ENCODE measurements around the gene SCGB1C2.
"Not testable (repeated sequence)": the region's sequence is repeated elsewhere in the genome, so short reads cannot be mapped to it uniquely, and the experiment has no call there.

Gene SCGB1C2

DNA sequence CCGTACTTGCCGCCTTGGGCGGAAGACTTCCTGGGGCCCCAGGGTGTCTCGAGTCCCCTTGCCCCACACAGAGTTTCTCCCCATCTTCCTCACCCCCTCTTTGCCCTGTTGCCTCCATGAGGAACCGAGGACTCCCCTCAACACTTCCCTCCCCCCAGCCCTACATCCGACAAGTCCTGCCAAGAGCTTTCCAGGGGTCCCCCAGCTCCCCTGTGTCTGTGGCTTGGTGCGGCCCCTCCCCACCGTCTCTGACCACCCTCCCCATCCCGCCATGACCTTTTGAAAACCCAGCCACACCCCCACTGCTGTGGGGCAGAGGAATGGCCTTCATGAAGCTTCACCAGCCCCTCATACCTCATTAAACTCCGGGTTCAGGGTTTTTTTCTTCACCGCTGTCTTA, 11.4 kb downstream of the SCGB1C2 start:
- no peak for DNase-seq

DNA sequence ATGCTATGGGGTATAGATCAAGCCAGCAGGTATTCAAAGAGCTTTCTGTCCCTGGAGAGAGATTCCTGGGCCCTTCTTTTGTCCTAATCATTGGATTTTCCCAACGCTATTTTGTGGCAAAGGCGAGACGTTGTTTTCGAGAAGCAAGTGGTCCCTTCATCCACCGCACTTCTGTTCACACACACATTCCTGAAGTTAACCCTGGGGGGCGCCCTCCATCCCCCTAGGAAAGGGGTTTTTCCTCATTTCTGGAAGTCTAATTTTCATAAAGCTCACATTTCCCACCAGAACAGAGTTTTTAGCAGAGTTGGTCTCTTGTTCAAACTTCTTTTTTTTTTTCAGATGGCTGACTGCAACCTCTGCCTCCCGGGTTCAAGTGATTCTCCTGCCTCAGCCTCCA, 11.9 kb downstream of the SCGB1C2 start:
- DNase-seq = no peak

DNA sequence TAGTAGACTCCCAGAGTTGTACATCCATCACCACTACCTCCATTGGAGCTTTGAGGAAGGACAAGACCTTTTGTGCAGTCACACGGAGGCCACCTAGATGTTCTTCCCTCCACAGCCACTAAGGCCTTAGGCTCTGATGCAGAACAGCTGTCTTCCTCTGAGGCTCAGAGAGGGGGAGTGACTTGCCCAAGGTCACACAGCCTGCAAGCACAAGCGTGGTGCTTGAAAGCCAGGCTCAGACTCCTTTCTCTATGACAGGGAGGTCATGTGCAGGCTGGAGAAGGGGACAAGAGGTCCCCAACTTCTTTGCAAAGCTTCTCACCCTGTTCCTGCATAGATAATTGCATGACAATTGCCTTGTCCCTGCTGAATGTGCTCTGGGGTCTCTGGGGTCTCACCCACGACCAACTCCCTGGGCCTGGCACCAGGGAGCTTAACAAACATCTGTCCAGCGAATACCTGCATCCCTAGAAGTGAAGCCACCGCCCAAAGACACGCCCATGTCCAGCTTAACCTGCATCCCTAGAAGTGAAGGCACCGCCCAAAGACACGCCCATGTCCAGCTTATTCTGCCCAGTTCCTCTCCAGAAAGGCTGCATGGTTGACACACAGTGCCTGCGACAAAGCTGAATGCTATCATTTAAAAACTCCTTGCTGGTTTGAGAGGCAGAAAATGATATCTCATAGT, 12.7 kb downstream of the SCGB1C2 start:
- DNase-seq = no peak

DNA sequence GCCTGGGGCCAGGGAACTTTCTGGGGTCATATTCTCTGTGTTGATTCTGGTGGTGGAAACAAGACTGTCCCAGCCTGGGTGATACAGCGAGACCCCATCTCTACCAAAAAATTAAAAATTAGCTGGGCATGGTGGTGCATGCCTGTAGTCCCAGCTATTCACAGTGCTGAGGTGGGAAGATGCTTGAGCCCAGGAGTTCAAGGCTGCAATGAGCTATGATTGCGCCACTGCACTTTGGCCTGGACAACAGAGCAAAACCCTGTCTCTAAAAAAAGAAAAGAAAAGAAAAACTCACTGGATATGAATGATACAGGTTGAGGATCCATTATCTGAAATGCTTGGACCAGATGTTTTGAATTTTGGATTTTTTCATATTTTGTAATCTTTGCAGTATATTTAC, 13.6 kb downstream of the SCGB1C2 start:
- no peak for DNase-seq

DNA sequence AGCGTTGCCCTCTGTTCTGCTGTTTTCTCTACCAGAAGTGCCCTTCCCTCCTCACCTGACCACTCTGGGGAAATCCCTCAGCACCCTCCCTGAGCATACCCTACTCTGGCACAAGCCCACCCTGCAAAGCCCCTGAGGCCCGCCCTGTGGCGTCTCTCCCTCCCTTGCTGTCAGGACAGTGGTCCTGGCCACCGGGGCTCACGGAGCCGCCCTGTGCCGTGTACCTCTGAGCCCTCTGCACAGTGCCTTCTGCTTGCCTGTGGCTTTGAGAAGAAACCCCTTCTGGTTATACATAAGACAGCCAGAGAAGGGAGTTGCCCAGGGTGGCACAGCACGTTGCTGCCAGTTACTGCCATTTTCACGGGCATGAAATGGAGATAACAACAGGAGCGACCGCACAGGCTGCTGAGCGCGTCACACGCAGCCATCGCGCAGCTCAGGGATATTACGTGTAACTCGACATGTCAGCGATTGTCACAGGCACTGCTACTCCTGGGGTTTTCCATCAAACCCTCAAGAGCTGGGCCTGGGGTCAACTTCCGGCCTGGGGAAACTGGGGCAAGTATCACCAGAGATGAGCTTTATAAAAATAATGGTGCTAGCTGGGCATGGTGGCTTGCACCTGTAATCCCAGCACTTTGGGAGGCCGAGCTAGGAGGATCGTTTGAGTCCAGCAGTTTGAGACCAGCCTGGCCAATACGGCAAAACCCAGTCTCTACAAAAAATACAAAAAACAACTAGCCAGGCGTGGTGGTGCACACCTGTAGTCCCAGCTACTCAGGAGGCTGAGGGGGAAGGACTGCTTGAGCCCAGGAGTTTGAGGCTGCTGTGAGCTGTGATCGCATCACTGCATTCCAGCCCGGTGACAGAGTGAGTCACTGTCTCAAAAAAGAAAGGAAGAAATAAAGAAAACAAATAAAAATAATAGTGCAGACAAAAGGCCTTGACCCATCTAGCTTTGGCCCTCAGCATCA, 14.8 kb downstream of the SCGB1C2 start:
- no peak for DNase-seq

DNA sequence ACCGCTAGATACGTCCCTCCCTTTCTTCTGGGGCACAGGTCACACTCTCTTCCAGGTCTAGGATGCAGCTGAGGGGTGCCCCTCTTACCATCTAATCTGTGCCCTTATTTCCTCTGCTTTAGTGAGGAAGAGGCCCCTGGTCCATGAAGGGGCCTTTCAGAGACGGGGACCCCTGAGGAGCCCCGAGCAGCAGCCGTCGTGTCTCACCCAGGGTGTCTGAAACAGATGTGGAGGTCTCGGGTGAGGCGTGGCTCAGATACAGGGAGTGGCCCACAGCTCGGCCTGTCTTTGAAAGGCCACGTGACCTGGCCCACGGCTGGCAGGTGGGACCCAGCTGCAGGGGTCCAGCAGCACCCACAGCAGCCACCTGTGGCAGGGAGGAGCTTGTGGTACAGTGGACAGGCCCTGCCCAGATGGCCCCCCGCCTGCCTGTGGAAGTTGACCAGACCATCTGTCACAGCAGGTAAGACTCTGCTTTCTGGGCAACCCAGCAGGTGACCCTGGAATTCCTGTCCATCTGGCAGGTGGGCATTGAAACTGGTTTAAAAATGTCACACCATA, 15.6 kb downstream of the SCGB1C2 start:
- DNase-seq = no peak

DNA sequence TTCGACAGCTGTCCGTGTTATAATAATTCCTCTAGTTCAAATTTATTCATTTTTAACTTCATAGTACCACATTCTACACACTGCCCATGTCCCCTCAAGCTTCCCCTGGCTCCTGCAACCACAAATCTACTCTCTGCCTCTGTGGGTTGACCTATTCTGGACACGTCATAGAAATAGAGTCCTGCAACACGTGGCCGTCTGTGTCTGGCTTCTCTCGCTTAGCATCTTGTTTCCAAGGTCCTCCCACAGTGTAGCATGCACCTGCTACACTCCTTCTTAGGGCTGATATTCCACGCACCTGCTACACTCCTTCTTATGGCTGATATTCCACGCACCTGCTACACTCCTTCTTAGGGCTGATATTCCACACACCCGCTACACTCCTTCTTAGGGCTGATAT, 16.5 kb downstream of the SCGB1C2 start:
- no peak for DNase-seq

DNA sequence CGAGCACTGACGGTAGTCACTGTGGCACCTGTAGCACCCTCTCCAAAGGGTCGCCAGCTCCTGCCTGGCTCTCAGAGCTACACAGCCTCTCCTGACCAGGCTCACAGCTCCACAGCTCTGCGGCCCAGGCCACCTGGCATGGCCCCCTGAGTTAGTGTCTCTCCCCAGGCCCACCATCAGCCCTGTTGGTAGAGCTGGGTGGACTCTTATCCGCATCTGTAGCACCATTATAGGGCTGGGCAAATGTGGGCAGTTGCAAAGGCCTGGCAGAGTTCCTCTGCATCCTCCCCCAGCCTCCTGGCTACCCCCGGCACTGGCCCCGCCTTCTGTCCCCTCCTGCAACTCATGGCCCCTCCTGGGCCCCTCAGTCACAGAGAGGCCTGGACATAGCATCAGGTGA, 18.2 kb downstream of the SCGB1C2 start:
- DNase-seq = no peak

DNA sequence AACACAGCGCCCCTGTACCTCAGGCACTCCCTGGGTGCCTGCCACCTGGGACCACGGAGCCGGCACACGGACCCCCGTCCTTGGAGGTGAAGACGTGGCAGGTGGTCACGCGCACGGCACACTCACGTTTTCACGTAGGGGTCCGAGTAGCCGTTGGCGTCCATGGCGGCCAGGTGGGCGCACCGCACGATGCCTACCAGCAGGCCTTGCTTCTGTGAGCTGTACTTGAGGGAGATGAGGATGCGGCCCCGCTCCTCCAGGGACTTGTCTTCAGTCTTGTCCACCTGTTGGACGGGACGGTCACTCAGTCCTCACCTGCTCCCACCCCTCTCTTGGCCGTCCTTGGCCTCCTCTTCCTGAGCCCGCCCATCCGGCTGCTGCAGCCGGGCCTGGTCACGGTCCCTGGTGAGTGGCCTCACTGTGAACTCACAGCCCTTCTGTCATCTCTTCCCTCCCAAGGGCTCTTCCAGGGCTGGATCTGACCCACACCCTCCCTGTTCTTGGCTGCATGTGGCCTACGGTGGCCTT, 18.8 kb downstream of the SCGB1C2 start:
- DNase-seq = no peak

DNA sequence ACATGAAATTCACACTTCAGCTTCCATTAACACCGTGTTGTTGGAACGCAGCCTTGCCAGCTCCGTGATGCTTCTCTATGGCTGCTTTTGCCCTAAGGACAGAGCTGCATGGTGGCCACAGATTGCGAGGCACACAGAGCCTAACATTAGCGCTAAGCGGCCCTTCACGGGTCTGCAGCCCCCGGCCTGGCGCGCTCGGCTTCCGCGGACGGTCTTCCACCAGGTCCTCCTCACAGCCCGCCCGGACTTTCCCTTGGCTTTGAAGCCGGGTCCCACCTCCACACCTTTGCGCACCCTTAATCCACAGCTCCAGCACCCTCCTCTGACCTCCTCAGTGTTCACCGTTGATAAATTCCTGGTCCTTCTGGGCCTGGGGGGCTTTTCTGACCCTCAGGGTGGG, 19.6 kb downstream of the SCGB1C2 start:
- no peak for DNase-seq

DNA sequence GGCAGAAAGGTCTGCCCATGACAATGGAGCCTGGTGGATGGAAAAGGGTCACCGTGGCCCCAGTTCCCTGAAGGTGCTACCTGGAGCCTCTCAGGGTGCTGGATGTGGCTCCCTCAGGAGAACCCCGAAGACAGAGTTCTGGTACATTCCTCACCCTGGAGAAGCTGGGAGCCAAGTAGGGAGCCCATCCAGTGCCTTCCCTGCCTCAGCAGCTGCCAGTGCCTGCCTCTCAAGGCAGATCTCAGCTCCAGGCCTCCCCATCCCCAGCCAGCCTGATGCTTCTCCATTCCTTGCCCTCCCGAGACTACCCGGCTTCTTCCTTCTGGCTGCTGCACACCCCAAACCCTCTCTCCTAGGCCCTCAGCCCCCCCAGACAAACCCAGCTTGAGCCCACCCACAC, 20.5 kb downstream of the SCGB1C2 start:
- no peak for DNase-seq

DNA sequence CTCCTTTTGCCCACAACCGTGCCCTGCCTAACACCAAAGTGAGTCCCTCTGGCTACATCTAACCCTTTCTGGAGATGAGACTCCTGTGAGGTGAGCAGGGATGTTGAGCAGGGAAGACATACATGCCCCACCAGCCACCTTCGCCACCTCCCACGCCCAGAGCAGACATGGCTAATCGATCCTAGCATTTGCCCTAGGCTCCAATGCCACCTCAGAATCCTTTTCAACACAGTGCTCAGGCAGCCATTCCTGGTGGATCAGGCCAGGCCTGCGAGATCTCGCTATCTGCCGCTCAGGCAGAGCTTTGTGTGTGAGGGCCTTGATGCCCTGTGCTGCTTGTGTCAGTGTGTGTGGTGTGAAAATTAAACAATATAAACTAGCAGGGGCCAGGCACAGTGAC, 21.0 kb downstream of the SCGB1C2 start:
- DNase-seq = no peak

DNA sequence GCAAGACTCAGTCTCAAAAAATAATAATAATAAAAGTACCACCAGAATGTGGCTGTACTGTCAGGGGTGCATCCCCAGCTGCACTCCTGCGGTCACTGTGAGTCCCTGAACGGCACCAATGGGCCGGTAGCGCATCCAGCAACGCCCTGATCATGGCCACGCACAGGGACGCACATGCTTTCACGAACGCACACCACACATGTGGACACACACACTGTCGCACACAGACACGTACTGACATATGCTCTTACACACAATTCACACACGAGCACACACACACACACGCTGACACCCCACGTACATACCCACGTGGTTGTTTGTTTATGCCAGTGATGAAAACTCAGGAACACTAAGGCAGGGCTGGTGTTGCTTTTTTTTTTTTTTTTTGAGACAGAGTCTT, 22.2 kb downstream of the SCGB1C2 start:
- no peak for DNase-seq

DNA sequence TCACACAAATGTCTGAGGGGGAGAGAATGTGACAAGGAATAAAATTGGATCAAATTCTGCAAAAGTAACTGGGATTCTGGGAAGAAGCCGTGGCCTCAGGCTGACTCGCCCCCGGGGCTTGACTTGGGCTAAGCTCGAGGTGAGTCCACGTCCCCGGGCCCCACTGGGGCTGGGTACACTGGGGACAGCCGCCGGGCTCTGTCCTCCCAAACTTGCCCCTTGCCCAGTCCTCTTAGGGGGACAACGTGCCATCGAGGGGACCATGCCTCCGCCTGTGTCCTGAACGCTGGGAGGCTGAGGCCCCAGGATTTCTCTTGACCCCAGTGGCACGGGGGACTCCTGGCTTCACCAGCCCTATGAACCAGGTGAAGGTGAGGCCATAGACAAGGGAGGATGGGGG, 23.0 kb downstream of the SCGB1C2 start:
- no peak for DNase-seq

DNA sequence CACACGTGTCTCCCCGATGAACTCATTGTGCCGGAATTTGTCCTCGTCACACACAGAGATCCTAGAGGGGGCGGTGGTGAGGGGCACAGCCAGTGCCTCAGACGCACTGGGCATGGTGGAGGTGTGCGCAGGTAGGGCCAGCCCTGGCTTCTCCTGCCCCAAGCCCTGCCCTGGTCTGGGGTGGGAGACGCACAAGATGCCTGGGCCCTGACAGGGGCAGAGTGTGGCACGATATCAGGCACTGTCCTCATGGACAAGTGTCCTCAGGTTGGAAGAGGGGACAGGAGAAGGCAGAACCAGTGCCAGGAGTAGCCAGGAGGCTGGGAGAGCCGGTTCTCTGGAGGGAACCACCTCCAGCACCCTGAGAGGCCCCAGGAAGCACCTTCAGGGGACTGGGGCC, 24.1 kb downstream of the SCGB1C2 start:
- DNase-seq = no peak

DNA sequence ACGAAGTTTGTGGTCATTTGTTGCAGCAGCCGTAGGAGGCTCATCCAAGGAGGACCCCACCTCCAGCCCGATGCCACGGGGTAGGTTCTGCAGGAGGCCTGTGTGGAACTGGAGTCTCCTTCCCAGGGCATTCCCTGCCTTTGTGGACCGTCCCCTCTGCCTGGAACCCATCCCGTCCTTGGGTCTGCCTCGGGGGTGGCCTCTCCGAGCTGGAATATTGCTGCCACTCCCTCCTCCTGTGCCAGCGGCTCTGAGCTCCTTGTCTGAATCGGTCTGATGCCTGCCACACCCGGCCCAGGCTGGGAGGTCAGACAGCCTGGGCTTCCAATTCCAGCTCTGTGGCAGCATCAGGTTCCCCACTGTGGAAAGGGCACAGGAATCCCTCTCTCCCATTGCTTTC, 25.3 kb downstream of the SCGB1C2 start:
- no peak for DNase-seq

DNA sequence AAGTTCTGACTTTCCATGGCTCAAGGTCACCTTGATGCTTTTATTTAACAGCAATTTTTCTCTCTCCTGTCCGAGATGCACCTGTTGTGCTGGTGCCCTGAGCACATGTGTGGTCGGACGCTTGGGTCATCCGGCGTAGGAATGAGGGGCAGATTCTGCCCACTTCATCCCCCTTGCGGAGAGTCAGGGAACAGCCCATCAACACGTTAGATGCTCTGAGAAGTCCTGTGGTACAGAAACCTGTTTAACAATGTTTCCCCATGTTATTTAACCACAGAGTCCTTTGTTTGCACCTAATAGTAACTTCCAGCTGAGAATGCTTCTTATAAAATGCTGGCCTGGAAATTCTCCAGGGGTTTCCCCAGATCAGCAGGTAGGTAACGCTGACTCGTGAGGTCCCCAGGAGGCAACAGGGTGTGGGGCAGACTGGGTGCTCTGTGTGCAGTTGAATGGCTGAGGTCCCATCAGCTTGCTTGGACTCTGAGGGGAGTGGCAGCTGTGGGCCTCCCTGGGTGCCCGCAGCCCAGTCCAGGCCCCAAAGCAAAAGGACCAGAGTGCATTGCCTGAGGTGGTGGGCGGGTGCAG, 26.2 kb downstream of the SCGB1C2 start:
- no peak for DNase-seq

DNA sequence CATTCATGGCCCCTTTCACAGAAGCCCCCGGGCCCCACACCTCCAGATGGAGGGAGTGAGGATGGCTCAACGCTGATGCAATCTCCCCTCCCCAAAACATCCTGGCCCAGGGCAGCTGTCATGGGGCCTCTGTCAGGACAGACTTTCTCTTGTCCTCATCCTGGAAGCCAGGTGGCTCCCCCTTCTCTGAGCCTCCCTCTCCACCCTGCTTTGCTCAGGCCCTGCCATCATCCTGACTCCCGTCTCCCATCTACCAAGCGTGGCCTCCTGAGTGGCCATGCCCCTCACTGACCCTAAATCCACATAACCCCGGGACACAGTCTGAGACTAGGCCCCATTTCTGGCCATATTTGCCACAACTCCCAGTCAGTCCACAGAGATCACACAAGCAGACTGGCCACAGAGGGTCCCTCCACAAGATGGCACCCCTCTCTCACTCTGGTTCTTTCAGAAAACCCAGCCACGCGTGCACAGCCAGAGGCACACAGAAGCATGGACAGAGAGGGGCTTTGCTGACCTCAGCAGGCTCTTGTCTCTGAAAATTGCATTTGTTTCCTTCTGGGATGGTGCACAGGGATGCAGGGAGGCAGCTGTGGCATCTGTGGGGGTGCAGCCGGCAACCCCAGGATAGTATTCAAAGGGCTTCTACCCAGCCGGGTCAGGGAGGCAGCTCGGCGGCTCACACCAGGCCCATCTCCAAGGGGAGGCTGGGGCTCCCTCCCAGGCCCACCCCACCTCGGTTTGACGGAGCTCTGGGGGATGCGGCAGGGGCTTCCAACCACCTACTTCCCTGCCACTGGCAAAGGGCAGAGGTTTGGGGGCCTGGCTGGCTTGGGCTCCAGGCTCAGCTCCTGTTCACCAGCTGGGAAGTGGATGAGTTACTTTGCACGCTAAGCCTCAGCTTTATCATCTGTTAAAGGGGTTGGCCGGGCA, 27.2 kb downstream of the SCGB1C2 start:
- DNase-seq = peak in 42 of 56 donors; percentile 6 to 76 (median 38)

DNA sequence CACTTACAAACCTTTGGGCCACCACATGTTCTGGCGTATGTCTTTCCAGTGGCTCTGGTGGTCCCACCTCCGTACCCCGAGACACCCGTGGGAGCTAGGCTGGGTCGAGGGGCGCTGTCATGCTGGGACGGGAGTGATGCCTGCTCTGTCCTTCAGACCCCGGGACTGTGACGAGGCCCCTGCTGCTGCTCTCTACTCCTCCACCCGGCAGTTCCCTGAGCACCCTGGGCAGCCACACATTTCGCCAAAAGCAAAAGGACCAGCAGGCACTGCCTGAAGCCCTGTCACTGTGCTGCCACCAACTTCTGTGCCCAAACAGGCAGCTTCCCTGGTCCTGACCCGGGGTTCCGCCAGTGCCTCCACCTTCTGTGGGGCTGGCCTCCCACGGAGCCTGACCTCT, 28.6 kb downstream of the SCGB1C2 start:
- DNase-seq = no peak

DNA sequence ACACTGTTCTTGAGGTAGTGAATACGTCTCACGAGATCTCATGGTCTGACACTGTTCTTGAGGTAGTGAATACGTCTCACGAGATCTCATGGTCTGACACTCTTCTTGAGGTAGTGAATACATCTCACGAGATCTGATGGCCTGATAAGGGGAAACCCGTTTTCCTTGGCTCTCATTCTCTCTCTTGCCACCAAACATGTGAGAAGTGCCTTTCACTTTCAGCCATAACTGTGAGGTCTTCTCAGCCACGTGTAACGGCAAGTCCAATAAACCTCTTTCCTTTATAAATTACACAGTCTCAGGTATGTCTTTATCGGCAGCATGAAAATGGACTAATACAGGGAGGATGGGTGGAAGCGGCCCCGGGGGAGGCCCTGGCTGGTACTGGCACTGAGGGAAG, 31.2 kb downstream of the SCGB1C2 start:
- not testable (repeated sequence) for DNase-seq
